ENCODE results near the gene CHST13.

The CHST13 gene

GRCh38 chr3:126557761-126558160 lies 33.8 kb downstream of the CHST13 start:
- Histone ChIP-seq H3K36me3 (ENCODE audit: insufficient read depth, insufficient read length, low read length) (no peaks in the 10 kb centered on the region), H3K9me3 (ENCODE audit: insufficient read depth, low read length) (no peaks in the 10 kb centered on the region), H3K4me3 (ENCODE audit: insufficient read length, low read depth) (no peak overlapping the region), H3K4me1 (ENCODE audit: insufficient read depth, insufficient read length) (peaks cover 11% of the 10 kb centered on the region), H3K27me3 (ENCODE audit: insufficient read depth, insufficient read length) (no peaks in the 10 kb centered on the region), H3K9ac (ENCODE audit: insufficient read length, low read depth) (no peak overlapping the region)
- no peak for DNase-seq (ENCODE audit: low read depth, low spot score)
- TF ChIP-seq SUZ12 (IDR thresholded peaks at IDR 0.05; ENCODE audit: extremely low read depth, insufficient read depth, insufficient read length) (no peak), ZNF274 (IDR thresholded peaks at IDR 0.05; ENCODE audit: low read depth, low read length) (no peak), YY1 (IDR thresholded peaks at IDR 0.05; ENCODE audit: insufficient read depth, insufficient read length) (no peak)

GRCh38 chr3:126558336-126559071 lies 34.5 kb downstream of the CHST13 start, which contains the start of gene C3orf22:
C3orf22 (minus strand) TSS chr3:126558932; CDS start chr3:126553390, 5,542 bp downstream.
- no peak within 1 kb of the TSS for H3K9ac ChIP-seq (ENCODE audit: insufficient read length, low read depth)
- no peak within 1 kb of the TSS for H3K4me3 ChIP-seq (ENCODE audit: insufficient read length, low read depth)
- no peak for DNase-seq (ENCODE audit: low read depth, low spot score)
- H3K4me1 ChIP-seq (ENCODE audit: insufficient read depth, insufficient read length) = peaks cover 11% of the 10 kb centered on the region
- no peaks in the 10 kb centered on the region for H3K36me3 ChIP-seq (ENCODE audit: insufficient read depth, insufficient read length, low read length)
- TF ChIP-seq ZNF274 (IDR thresholded peaks at IDR 0.05; ENCODE audit: low read depth, low read length) (no peak), YY1 (IDR thresholded peaks at IDR 0.05; ENCODE audit: insufficient read depth, insufficient read length) (no peak), SUZ12 (IDR thresholded peaks at IDR 0.05; ENCODE audit: extremely low read depth, insufficient read depth, insufficient read length) (no peak)
- no peaks in the 10 kb centered on the region for H3K27me3 ChIP-seq (ENCODE audit: insufficient read depth, insufficient read length)
- H3K9me3 ChIP-seq (ENCODE audit: insufficient read depth, low read length) = no peaks in the 10 kb centered on the region

GRCh38 chr3:126562737-126563276 lies 38.9 kb downstream of the CHST13 start:
- Histone ChIP-seq H3K9me3 (ENCODE audit: insufficient read depth, low read length) (no peaks in the 10 kb centered on the region), H3K4me3 (ENCODE audit: insufficient read length, low read depth) (no peak overlapping the region), H3K4me1 (ENCODE audit: insufficient read depth, insufficient read length) (peaks cover 3% of the 10 kb centered on the region), H3K9ac (ENCODE audit: insufficient read length, low read depth) (no peak overlapping the region), H3K36me3 (ENCODE audit: insufficient read depth, insufficient read length, low read length) (no peaks in the 10 kb centered on the region), H3K27me3 (ENCODE audit: insufficient read depth, insufficient read length) (no peaks in the 10 kb centered on the region)
- DNase-seq (ENCODE audit: low read depth, low spot score) = no peak
- no peak for TF ChIP-seq SUZ12 (IDR thresholded peaks at IDR 0.05; ENCODE audit: extremely low read depth, insufficient read depth, insufficient read length)
- TF ChIP-seq ZNF274 (IDR thresholded peaks at IDR 0.05; ENCODE audit: low read depth, low read length) = no peak
- no peak for TF ChIP-seq YY1 (IDR thresholded peaks at IDR 0.05; ENCODE audit: insufficient read depth, insufficient read length)

- no peak for DNase-seq (ENCODE audit: low read depth, low spot score)
- Histone ChIP-seq H3K9ac (ENCODE audit: insufficient read length, low read depth) (no peak overlapping the region), H3K9me3 (ENCODE audit: insufficient read depth, low read length) (no peaks in the 10 kb centered on the region), H3K27me3 (ENCODE audit: insufficient read depth, insufficient read length) (no peaks in the 10 kb centered on the region), H3K4me1 (ENCODE audit: insufficient read depth, insufficient read length) (no peaks in the 10 kb centered on the region), H3K36me3 (ENCODE audit: insufficient read depth, insufficient read length, low read length) (no peaks in the 10 kb centered on the region), H3K4me3 (ENCODE audit: insufficient read length, low read depth) (no peak overlapping the region)
- TF ChIP-seq ZNF274 (IDR thresholded peaks at IDR 0.05; ENCODE audit: low read depth, low read length) (no peak), YY1 (IDR thresholded peaks at IDR 0.05; ENCODE audit: insufficient read depth, insufficient read length) (no peak), SUZ12 (IDR thresholded peaks at IDR 0.05; ENCODE audit: extremely low read depth, insufficient read depth, insufficient read length) (no peak)
These were observed 43.9 kb downstream of the CHST13 start for GRCh38 chr3:126567696-126568438.

GRCh38 chr3:126568776-126569342 lies 44.9 kb downstream of the CHST13 start:
- H3K4me3 ChIP-seq (ENCODE audit: insufficient read length, low read depth) = no peak overlapping the region
- H3K9me3 ChIP-seq (ENCODE audit: insufficient read depth, low read length) = no peaks in the 10 kb centered on the region
- H3K4me1 ChIP-seq (ENCODE audit: insufficient read depth, insufficient read length) = no peaks in the 10 kb centered on the region
- TF ChIP-seq SUZ12 (IDR thresholded peaks at IDR 0.05; ENCODE audit: extremely low read depth, insufficient read depth, insufficient read length) (no peak), YY1 (IDR thresholded peaks at IDR 0.05; ENCODE audit: insufficient read depth, insufficient read length) (no peak), ZNF274 (IDR thresholded peaks at IDR 0.05; ENCODE audit: low read depth, low read length) (no peak)
- no peaks in the 10 kb centered on the region for H3K36me3 ChIP-seq (ENCODE audit: insufficient read depth, insufficient read length, low read length)
- H3K9ac ChIP-seq (ENCODE audit: insufficient read length, low read depth) = no peak overlapping the region
- no peaks in the 10 kb centered on the region for H3K27me3 ChIP-seq (ENCODE audit: insufficient read depth, insufficient read length)
- DNase-seq (ENCODE audit: low read depth, low spot score) = no peak

GRCh38 chr3:126569390-126569975 lies 45.5 kb downstream of the CHST13 start:
- TF ChIP-seq YY1 (IDR thresholded peaks at IDR 0.05; ENCODE audit: insufficient read depth, insufficient read length) (no peak), ZNF274 (IDR thresholded peaks at IDR 0.05; ENCODE audit: low read depth, low read length) (no peak), SUZ12 (IDR thresholded peaks at IDR 0.05; ENCODE audit: extremely low read depth, insufficient read depth, insufficient read length) (no peak)
- no peak for DNase-seq (ENCODE audit: low read depth, low spot score)
- Histone ChIP-seq H3K9ac (ENCODE audit: insufficient read length, low read depth) (no peak overlapping the region), H3K27me3 (ENCODE audit: insufficient read depth, insufficient read length) (no peaks in the 10 kb centered on the region), H3K4me3 (ENCODE audit: insufficient read length, low read depth) (no peak overlapping the region), H3K36me3 (ENCODE audit: insufficient read depth, insufficient read length, low read length) (no peaks in the 10 kb centered on the region), H3K9me3 (ENCODE audit: insufficient read depth, low read length) (no peaks in the 10 kb centered on the region), H3K4me1 (ENCODE audit: insufficient read depth, insufficient read length) (no peaks in the 10 kb centered on the region)
